A204.1 (cell line): Measurements from ENCODE around the gene DNMT1.

Experiments
- FAIRE-seq: peaks from 2 replicates; lab custom pipeline; 2012; peaks lifted over from hg19 to GRCh38; lab: Jason Lieb, UNC

DNMT1 gene

DNA sequence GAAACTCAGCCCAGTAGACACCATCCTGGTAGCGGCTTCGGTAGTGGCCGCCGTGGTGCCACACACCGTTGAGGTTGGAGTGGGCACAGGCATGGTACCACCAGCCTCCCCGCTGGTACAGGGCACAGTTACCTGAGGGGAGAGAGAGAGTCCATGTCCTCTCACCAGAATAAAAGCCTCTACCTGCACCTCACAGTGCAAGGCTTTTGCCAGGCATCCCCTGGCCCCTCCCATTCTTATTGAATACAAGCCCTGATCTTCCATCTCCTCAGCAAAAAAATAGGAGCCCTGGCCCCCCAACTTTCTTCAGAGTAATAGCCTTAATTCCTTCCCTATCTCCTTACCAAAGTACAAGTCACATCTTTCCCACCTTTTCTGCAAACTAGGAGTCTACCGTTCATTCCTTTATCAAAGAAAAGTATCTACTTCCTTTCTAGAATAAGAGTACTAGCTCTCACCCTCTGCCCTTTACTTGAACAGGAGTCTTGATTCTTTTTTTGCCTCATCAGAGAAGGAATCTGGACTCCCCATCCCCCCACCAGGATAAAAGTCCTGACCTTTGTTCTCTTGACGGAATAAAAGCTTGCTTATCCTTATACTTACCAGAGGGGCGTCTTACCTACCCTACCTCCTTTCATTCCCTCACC lies 102.0 kb downstream of the DNMT1 start:
- no peak for FAIRE-seq

DNA sequence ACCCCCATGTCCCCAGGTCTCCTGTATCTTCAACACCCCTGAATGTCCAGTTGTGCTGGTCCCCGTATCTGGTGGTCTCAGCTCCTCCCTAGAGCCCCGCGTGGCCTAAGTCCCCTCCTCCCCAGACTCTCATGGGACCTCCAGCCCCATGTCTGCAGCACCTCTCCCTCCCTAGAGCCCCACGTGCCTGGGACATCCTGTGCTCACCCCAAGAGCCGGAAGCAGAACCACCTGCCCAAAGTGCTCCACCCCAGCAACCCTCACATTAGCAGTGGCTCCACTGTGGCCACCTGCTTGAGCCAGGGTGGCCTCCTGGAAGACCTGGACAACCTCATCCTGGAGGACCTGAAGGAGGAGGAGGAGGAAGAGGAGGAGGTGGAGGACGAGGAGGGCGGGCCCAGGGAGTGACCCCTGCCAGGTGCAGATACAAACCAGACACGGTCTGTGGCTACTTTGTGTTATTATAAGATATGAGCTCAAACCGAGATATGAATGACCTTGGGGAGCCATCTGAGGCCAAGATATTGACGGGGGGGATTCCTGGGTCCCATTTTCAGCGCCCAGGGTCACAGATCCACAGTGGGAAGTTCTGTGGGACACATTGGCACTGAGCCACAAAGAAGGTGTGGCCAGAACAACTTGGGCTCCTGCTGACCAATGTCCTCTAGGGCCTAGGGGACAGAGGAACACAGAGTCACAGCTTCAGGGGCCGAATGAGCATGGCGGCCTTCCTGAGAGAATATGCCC lies 102.7 kb downstream of the DNMT1 start:
- no peak for FAIRE-seq

DNA sequence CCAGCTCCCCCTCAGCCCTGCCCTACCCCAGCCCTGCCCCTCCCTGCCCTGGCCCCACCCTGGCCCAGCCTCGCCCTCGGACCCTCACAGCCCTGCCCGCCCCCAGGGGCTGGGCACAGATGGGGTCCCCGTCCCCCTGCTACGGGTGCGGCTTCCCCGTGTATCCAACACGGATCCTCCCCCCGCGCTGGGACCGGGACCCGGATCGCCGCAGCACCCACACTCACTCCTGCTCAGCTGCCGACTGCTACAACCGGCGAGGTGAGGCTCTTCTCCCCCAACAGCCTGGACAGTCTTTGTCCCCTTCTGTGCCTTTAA lies 103.4 kb downstream of the DNMT1 start:
- no peak for FAIRE-seq

DNA sequence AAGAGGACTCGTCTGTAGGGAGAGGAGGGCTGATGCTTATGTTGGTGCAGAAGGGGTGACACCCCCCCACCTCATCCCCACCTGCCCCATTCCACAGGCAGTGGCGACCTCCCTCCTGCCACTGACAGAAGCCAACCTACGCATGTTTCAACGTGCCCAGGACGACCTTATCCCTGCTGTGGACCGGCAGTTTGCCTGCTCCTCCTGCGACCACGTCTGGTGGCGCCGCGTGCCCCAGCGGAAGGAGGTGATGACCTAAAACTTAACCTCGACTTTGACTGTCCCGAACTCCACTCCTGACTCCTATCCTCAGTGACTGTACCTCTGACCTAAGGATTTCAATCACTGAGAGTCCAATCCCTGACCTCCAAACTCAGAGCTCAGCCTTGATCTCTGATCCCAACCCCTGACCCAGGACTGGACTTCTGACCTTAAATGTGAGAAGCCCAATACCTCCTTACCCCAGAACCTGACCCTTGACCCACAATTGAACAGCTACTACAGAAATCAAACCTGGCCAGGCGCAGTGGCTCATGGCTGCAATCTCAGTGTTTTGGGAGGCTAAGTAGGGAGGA lies 104.9 kb downstream of the DNMT1 start:
- no peak for FAIRE-seq

DNA sequence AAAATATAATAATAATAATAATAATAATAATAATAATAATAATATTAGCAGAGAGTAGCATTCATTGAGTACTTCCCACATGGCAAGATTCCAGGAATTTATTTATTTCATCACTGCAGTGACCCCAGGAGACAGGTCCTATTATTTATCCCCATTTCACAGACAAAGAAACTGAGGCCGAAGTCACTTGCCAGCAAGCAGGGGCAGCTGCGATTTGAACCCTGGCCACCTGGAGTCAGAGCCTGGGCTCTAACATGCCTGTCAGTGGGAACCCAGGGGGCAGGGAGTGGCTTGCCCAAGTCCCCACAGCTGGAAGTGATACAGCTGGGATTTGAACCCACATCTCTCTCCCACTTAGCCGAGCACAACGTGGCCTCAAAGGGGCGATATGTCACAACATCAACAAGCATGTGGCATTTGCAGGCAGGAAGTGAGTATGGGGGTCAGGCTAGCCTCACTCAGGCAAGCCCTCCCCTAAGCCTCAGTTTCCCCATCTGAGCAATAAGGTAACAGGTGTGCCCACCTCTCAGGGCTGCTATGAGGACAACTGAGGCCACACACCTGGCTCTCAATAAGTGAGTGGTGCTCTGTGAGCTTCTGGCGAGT lies 105.7 kb downstream of the DNMT1 start:
- FAIRE-seq = no peak

DNA sequence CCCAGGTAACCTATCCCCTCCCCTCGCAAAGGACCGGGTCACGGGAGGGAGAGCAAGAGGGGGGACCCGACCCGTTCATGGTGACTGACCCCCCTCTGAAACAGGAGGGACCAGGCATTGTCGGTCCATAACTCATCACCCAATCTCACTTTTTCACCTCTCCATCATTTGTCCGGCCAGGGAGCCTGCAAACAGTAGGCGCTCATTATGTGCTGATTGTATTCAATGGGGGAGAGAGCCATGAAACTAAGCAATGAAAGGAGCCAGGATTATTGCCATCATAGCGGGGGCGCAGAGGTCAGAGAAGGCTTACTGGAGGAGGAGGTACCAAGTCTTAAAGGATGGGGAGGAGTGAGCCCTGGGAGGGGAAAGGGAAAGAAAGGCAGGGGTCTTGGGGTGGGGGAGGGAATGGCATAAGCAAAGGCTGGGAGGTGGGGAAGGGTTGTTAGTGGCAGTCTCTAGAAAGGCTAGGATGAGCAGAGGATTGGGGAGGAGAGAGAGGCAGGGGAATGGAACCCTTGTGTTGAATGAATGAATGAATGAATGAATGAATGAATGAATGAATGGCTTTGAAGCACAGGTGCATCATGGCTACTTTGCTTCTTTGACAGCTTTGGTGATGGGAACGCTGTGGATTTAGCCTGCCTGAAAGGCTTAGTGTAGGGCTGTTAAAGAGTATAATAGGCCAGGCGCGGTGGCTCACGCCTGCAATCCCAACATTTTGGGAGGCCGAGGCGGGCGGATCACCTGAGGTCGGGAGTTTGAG lies 107.3 kb downstream of the DNMT1 start:
- no peak for FAIRE-seq

DNA sequence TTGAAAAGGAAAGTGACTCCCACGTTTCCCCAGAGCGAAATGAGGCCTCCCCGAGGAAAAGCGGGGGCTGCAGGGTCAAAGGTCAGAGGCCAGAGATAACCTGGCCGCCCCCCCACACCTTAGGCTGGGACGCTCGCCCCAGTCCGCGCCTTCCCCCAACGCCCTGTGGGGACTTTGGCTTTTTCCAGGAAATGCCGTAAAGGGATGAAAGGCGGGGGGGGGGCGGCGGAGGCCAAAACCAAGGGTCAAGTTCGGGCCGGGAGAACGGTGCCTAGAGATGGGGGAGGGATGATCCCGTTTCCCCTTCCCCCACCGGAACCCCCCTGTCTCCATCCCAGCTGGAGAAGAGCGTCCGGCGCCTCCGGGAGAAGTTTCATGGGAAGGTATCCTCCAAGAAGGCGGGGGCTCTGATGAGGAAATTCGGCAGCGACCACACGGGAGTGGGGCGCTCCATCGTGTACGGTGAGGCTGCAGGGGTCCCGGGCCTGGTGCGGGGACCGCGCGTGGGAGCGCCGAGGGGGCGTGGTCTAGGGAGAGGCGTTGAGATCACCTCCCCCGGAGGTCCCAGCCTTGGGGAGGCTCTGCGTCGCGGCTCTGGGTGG lies 108.1 kb downstream of the DNMT1 start:
- no peak for FAIRE-seq

DNA sequence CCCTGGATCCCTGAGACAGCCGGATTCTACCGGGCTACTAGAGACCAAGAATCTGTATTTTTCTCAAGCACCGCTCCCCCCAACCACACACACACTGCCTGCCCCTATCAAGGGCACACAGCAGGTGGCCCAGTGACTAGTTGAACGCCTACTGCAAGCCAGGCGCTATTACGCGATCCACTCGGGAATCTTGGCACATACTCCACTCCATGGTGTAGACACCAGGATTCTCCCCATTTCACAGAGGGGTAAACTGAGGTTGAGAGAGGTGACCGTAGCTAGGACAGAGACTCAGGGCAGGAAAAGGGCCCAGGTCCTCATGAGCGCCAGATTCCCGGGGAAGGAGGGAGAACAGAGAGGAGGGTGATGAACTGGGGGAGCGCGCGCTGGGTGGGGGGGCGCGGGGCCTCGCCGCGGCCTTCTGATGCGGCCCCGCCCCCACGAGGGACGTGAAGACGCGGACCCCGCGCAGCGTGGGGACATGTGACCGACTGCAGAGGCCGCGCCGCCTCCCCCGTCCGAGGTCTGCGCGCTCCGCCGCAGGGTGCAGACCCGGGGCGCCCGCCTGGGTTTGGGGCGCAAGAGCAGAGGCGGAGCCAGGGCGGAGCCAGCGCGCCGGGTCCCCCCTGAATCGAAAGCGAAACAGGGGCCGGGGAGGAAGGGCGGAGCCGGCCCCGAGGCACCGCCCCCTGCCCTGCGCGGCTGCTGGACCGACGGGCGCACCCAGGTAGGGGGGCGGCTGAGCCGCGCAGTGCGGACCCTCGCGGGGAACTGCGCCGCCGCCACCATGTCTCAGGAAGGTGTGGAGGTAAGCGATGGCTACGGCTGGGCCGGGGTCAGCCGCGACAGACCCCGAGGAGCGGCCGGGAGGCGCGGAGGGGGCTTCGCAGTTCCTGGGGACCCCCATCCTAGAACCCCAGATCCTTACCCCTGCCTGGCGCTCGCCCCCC lies 108.8 kb downstream of the DNMT1 start, which contains the start of gene SHFL:
Gene SHFL, plus strand, starts transcription at position 677 of the 950 bp plus-strand sequence. Its CDS starts 111 bp downstream, at position 788.
- FAIRE-seq = no peak

DNA sequence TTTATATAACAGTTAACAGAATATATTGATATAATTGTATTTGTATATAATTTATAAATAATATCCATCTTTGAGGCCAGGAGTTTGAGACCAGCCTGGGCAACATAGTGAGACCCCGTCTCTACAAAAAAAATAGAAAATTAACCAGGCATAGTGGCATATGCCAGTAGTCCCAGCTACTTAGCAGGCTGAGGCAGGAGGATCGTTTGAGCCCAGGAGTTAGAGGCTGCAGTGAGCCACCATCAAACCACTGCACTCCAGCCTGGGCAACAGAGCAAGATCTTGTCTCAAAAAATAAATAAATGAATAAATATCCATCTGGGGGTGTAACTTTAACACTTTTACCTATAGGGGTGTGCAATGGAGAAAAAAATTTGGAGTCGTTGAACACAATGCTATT lies 110.0 kb downstream of the DNMT1 start:
- FAIRE-seq = no peak

DNA sequence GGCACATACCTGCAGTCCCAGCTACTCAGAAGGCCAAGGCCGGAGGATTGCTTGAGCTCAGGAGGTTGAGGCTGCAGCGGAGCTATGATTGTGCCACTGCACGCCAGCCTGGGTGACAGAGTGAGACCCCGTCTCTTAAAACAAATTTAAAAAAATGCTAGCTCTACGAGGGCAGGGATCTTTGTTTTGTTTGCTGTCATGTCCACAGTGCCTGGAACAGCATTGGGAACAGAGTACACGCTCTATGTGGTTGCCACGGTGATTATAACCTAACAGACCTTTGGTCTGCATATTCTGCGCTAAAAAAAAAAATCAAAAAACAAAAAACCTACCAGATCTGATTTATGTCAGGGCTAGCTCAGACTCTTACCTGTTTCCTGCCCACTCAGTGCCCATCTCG lies 110.8 kb downstream of the DNMT1 start:
- no peak for FAIRE-seq
